ACHN (cell line): ENCODE data around the gene HNRNPUL1.
A peak's percentile ranks its signal among the peaks of the same experiment; 100 is the strongest.
"Not testable (repeated sequence)": the region's sequence is repeated elsewhere in the genome, so short reads cannot be mapped to it uniquely, and the experiment has no call there.

Experiments used
- DNase-seq: peaks from one replicate; pipeline ENCODE4 v3.0.0-alpha.2; 2015
- in situ Hi-C: cut with HindIII; loops from 2 replicates; pipeline ENCODE4 v1.10.0; 2017; ENCODE audit warnings: low sequenced_read_pairs, low pct_ligation_motif_present, low pct_unique_long_range_greater_than_20kb

The HNRNPUL1 gene

DNA sequence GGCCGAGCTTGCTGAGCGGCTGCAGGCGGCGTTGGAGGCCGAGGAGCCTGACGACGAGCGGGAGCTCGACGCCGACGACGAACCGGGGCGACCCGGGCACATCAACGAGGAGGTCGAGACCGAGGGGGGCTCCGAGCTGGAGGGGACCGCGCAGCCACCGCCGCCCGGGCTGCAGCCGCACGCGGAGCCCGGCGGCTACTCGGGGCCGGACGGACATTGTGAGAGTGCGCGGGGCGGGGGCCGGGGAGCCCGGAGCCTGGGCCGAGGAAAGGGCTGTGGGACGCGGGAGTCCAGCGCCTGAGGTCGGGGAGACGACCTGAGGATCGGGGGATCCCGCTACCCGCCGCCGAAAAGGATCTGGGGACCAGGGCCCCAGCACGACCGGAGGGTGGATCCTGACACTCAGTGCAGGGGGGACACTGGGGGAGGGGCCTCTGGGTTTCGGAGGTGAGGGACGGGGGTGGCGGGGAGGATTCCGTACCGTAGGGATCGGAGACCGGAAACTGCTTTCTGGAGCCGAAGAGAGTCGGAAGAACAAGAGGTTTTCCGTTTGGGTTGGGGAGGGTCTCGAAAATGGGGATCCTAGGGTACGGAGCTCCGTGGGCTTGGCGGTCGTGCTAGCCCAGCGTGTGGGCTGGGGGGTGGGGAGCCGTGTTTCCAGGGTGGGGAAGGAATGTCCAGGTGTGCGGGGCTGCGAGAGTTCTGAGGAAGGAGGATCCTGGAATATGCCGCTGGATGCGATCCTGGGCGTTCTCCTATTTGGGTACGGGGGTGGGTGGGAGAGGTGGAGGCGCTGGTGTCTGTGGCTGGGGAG is 616 bp downstream of the HNRNPUL1 start:
- in situ Hi-C loops = no loop called here
- peak; percentile 44 for DNase-seq

DNA sequence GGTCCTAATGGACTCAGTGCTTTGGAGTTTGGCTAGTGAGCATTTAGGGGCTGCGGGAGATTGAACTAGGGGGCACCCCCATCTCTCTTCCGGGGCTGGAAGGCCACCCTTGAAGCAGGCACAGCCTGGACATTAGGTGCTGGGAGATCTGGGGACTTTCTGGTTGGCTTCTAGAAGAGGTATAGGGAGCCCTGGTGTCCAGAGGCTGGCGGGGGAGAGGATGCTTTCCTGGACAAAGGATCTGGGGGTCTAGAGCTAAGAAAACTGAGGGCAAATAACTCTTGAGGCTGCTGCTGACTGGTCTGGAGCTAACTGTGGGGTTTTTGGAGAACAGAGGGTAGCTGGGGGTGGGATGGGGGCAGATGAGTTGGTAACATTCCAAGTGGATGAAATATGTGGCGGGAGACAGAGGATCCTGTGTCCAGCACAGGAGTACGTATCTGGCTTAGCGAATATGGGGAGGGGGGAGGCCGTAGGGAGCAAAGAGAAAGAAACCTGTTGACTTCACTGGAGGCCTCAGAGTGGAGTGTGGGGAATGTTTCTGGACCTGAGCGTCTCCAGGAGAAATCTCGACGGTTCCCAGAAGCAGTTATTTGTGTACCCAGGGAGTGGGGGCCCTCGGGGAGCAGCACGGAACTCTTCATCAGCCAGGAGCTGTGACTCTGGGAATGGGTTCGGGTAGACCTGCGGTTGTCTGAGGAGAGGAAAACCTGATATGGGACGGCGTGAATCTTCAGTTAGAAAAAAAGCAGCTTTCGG is 1.4 kb downstream of the HNRNPUL1 start:
- no peak for DNase-seq
- in situ Hi-C loops = no loop called here

DNA sequence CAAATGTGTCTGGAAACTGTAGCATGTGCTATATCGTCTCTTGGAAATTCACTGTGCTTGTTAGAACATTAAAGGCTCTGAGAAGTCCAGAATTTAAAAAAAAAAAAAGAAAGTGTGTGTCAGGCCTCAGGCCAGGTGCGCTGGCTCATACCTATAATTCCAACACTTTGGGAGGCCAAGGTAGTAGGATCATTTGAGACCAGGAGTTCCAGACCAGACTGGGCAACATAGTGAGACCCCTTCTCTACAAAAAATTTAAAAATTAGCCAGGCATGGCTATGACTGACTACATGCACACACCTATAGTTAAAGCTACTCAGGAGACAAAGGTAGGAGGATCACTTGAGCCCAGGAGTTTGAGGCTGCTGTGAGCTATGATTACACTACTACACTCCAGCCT is 4.9 kb downstream of the HNRNPUL1 start:
- DNase-seq = no peak
- in situ Hi-C loops = no loop called here

DNA sequence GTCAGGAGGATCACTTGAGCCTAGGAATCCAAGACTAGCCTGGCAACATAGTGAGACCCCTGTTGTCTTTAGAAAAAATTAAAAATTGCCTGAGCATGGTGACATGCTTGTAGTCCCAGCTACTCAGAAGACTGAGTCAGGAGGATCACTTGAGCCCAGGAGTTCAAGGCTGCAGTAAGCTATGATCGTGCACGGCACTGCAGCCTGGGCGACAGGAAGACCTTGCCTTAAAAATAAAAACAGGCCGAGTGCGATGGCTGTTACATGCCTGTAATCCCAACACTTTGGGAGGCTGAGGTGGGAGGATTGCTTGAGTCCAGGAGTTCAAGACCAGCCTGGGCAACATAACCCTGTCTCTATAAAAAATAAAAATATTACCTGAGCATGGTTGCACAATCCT is 5.4 kb downstream of the HNRNPUL1 start:
- in situ Hi-C loops = no loop called here
- no peak for DNase-seq

DNA sequence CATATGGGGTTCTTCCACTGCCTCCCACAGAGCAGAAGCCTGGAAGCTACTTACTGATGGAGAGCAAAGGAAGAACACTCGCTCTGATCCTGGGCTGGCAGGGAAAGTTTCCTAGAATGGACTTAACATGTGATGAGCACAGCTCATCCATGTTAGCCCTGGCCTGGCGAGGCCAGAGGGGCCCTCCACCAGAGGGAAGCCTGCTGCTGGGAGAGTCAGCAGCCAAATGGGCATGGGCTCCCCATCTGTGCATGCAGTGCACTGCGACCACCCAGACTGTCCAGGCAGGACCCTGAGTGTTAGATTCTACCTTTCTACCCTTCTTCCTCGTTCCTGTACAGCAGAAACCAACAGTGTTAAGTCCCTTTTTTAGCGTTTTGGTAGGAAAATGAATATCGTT is 8.9 kb downstream of the HNRNPUL1 start:
- in situ Hi-C loops = no loop called here
- no peak for DNase-seq

DNA sequence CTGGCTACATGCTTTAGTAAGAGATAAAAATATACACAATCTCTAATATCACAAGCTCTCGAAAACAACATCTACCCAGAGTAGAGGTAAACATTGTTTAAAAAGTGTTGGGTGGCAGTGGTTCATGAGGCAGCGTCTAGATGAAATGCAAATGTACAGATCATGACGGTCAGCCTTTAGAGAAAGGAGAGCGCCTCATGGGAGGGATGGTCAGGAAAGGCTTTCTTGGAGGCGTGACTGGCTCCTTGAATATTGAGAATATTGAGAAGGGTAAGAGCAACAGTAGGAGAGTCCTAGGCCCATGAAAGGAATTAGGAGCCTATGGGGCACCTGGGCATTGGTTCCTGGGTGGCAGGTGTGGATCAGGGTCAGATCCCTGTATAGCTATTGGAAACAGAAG is 10.6 kb downstream of the HNRNPUL1 start:
- DNase-seq = no peak
- in situ Hi-C loops = no loop called here

DNA sequence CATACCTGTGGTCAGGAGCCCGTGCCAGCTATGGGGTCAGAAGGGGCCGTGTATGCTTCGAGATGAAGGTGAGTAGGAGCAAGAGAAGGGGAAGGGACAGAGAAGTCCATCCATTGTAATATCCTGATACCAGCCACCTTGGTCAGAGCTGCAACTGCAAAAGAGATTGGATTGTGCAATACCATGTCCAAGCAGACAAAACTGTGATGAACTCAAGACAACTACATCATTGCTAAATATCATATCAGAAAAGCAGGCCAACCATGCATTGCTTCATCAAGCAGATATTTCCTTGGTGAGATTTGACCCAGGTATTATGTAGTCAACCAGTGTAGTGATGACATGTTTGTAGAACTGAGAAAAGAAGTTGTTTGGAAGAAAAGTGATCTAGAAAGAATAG is 12.1 kb downstream of the HNRNPUL1 start:
- in situ Hi-C loops = no loop called here
- DNase-seq = no peak

DNA sequence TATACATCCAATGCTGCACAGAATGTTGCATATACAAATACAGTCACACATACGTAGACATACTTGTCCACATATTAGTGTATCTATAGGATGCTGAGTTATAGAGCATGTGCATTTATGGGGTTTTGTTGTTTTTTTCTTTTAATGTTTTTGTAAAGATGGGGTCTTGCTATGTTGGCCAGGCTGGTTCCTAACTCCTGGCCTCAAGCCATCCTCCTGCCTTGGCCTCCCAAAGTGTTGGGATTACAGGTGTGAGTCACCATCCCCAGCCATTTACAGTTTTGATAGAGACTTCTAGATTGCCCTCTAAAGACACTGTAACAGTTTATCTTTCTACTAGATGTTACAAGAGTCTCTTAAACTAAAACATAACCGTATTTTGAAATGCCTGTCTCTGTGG is 14.3 kb downstream of the HNRNPUL1 start:
- DNase-seq = no peak
- in situ Hi-C loops = no loop called here

DNA sequence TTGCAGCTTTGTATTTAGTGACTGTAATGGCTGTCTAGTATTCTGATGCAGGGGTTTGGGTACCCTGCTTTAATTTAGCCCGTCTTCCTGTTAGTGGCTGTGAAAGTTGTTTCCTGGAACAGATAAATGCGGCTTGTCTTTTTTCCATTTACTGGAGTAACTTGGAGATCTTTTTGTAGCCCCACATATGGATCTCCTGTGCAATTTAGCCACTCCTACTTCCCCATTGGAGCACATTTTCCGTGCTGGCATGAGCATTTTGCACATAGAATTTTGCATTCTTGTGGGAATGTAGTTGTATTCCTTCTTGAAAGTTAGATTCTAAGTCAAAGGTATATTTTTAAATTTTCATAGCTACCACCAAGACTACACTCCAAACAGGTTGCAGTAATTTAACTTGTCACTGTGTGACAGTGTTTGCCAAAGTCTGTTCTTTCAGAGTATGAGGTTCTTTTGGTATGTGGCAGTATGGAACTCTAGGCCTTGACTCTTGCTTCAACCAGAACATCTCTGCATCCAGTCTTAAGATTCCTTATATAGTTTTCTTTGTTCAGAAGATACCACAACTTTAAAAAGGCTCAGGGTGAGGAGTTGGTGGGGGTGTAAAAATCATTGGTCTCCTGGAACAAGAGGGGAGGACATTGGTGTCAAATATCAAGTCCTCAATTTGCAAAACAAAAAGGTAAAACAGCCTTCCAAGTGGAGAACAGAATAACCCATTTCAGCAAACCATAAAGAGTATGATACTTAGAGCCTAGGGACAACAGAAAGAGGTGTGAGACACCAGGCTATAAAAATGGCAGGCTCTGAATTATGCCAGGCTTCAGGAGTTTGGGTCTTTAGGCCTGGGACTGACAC is 24.7 kb downstream of the HNRNPUL1 start:
- no peak for DNase-seq
- in situ Hi-C loops = no loop called here

DNA sequence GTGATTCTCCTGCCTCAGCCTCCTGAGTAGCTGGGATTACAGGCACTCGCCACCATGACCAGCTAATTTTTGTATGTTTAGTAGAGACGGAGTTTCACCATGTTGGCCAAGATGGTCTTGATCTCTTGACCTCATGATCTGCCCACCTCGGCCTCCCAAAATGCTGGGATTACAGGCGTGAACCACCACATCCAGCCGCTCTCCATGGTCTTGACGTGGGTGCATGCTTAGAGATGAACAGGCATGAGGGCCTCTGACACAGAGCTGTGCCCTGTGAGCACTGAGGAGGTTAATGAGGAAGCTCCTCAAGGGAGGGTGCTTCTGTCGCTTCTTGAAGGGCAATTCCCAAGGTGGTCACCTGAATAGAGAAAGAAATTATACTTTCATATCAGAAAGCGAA is 25.6 kb downstream of the HNRNPUL1 start:
- DNase-seq, in situ Hi-C loops: not testable (repeated sequence)

DNA sequence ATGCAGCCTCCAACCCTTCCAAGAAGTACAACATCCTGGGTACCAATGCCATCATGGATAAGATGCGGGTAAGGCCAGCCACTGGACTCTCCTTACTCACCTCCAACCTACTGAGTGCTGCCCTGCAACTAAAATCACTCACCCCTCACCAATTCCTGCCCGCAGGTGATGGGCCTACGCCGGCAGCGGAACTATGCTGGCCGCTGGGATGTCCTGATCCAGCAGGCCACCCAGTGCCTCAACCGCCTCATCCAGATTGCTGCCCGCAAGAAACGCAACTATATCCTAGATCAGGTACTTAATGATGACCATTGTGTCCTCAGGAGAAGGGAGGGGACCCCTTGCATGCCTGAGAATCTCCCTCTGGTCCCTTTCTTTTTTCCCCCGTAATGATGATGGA is 30.2 kb downstream of the HNRNPUL1 start:
- in situ Hi-C loops = no loop called here
- DNase-seq = no peak

DNA sequence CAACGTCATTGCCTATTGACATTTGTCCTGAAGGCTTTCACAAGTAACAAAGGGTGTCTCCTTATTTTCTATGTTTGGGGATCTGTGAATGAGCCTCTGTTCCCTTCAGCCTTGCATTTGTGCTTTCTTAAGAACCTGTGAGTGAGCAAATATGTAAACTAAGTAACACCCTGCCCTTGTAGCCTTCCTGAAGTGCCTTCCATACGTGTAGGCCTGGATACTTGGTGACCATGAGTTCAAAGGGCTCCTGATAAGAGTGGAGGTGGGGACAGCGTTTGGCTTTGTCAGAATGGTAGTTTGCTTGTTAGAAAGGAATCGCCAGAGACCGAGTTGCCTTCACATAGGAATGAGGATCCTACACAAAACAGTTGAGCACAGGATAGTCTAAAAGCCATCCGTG is 31.3 kb downstream of the HNRNPUL1 start:
- in situ Hi-C loops = no loop called here
- no peak for DNase-seq

DNA sequence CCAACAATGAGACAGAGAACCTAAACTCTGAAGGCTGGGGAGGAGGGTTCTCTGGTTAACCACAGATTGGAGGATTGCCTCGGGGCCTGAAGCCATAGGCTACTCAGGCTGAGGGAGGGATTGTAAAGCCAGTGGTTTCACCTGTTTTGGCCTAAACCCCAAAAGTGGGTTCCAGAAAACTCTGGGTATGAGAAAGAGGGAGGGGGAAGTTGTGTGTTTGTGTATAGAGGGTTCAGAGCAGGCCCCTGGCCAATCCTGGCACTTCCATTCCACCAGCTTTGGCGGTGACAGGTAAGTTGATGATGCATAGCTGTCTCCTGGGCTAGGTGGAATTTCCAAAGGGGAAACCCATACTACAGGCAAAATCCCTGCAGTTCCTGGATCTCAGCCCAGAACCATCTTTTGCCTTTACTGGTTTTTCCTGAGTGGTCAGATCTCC is 32.3 kb downstream of the HNRNPUL1 start:
- no peak for DNase-seq
- in situ Hi-C loops = no loop called here

DNA sequence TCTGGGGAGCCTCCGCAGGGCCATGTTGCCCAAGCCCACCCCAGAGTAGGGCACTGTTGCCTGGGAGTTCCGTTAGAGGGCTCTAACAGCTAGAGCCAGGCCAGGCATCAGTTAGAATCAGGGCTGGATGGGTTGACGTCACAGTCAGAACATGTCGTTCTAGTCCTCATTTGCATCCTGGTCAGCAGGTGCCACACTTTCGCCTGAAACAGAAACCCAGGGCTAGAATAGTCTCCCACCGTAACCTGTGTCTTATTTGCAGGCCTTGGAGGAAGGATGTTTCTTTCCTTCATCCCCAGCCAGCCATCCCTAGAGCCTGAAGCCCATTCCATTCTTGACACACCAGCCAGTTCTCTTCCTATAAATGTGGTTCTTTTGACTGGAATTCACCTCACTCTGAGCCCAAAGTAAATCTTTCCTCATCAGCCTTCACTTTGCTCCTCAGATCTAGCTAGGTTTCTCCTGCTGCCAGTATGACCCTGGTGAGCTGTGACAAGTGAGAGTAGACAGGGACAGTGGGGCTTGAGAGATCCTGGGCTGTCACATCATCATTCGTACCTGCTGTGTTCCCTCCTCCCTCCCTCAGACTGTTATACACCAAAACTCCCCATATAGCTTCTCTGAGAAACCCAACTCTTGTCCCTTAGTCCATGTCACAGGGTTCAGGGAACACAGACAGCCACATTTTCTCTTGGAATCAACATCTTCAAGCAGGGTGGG is 33.6 kb downstream of the HNRNPUL1 start:
- in situ Hi-C loops = no loop called here
- DNase-seq = no peak

DNA sequence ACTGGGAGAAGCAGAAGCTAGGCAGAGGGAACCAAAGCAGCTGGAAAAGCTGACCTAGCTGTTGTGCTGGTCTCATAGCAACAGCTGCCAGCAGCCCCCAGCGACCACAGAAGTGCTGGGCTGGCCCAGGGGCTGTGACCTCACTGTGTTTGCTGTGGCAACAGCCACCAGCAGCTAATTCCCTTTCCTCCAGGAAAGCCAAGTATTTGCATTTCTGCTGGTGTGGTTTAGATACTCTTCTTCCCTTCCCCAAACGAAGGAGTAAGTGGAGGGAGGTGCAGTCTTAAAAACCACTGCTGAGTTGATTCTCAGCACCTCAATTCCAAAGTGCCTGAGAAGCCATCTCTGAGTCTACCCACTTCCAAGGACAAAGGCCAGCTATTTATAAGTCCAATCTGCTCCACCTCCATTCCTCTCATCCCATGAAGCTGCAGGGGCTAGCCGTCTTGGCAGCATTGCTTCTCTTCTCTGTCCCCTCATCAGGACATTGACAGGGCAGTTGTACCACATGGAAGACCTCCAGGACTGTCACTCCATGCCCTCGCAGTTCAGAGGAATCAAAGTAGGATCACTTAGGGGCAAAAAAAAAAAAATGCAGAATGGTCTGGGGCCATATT is 34.3 kb downstream of the HNRNPUL1 start:
- in situ Hi-C loops = no loop called here
- peak; percentile 24 for DNase-seq

DNA sequence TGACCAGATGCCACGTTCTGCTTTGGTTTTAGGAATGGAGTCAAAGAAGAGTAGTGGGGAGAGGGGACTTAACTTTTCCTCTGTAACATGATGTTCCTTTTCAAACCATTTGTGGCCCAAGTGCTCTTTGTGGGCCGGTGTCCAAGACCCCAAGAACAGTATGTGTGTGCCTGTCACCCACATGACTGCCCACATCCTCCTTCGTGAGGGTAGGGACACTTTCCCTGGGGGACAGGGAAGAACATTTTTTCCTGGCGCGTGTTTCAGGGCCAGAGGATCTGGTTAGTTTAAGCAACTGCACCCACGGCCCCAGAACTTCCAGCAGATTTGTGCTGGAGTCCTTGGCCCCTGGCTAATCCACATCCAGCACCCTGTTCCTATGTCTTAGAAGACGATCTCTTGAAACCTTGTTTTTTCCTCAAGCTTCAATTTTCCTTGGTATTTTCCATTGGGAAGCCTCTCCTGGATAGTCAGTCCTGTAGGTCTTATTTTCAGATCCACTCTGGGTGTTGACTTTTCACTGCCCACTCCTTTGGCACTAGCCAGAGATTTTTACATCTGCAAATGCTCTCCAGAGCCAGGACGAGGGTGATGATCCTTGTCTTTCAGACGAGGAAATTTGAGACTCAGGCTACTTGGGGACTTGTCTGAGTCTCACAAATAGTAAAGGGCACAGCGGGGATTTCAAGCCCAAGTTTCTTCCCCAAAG is 35.0 kb downstream of the HNRNPUL1 start:
- in situ Hi-C loops = no loop called here
- no peak for DNase-seq

DNA sequence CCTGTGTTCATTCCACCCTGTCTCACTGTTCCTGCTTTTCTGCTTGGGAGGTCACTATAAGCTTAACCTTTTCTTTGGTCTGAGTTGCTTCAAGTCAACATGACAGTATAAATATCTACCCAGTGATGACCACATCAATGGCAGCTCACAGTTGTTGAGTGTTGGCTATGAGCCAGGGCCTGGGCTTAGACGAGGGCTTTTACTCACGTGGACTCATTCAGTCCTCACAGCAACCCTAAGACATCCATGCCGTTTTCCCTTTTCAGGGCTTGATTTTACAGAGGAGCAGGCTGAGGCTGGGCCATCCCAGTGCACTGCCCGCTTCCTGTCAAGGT is 35.5 kb downstream of the HNRNPUL1 start:
- no peak for DNase-seq
- in situ Hi-C loops = no loop called here

DNA sequence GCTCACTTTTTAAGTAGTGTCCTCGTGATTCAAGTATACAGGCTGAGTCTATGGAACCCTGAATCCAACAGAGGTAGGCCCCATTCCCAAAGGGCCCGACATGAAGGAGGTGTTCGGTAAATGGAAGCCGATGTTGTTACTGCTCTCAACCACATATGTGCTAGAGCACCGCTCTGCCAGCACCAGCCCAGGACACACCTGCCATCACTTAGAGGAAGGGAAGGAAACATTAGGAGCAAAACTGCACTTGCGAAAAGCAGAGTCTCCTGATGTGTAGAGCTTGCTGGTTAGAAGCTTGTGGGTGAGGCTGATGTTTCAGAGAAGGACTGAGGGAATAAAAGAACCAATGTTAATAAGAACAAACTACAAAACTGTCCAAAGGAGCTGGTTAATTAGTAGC is 36.4 kb downstream of the HNRNPUL1 start:
- in situ Hi-C loops = no loop called here
- no peak for DNase-seq
